HEK293 (cell line): Measurements from ENCODE around the gene MTARC2.

Experiments
- CTCF ChIA-PET: fragments of 350-600 bp; formaldehyde crosslinking; extraction: SDS; loops from one replicate; lab custom pipeline; 2021; ENCODE audit warnings: antibody characterized with exemption; lab: Yijun Ruan, JAX
- POLR2A ChIA-PET: fragments of 300-600 bp; formaldehyde crosslinking; extraction: SDS; loops from one replicate; lab custom pipeline; 2020; ENCODE audit warnings: antibody characterized with exemption, inconsistent platforms; lab: Yijun Ruan, JAX
- H3K27ac ChIP-seq: fragments of 200-500 bp; sonication (Bioruptor generic); 2 replicates; pipeline ENCODE4 v1.5.1; 2014; ENCODE audit warnings: low read depth, low read length, control low read depth, inconsistent platforms; ENCODE audit errors: extremely low read depth
- H3K36me3 ChIP-seq, 2 experiments: fragments of 200-500 bp in 1 of 2; sonication (Bioruptor generic) in 1 of 2; 1 replicate in 1 of 2; 2 replicates in 1 of 2; pipeline ENCODE4 v1.5.1; 2014 to 2017; ENCODE audit warnings: inconsistent platforms in 2 of 2, low read length in 2 of 2; ENCODE audit not compliant: control insufficient read depth in 2 of 2, insufficient read depth in 1 of 2
- H3K4me1 ChIP-seq: fragments of 200-500 bp; sonication (Bioruptor generic); 2 replicates; pipeline ENCODE4 v1.5.1; 2014; ENCODE audit warnings: mild to moderate bottlenecking, low read length, inconsistent platforms; ENCODE audit not compliant: control insufficient read depth, insufficient read depth
- H3K4me3 ChIP-seq: 2 replicates; pipeline ENCODE4 v1.5.1; 2011; ENCODE audit warnings: low read depth, mild to moderate bottlenecking, control low read depth, low read length, moderate library complexity
- H3K9me3 ChIP-seq: fragments of 200-500 bp; sonication (Bioruptor generic); 2 replicates; pipeline ENCODE4 v1.5.1; 2014; ENCODE audit warnings: low read depth, low read length, inconsistent platforms; ENCODE audit not compliant: control insufficient read depth, insufficient read depth
- KLF1 ChIP-seq: fragments of 450-650 bp; formaldehyde crosslinking; IDR thresholded peaks from 2 replicates; pipeline ENCODE4 v1.5.1; 2016; ENCODE audit warnings: missing biosample characterization, missing genetic modification characterization
- MYNN ChIP-seq: fragments of 450-650 bp; formaldehyde crosslinking; IDR thresholded peaks from 2 replicates; pipeline ENCODE4 v1.5.1; 2016; ENCODE audit warnings: missing biosample characterization, missing genetic modification characterization, borderline replicate concordance
- SCRT1 ChIP-seq: fragments of 450-650 bp; formaldehyde crosslinking; IDR thresholded peaks from 2 replicates; pipeline ENCODE4 v1.5.1; 2016; ENCODE audit warnings: missing biosample characterization, missing genetic modification characterization, borderline replicate concordance
- SP2 ChIP-seq: fragments of 450-650 bp; formaldehyde crosslinking; IDR thresholded peaks from 2 replicates; pipeline ENCODE4 v1.5.1; 2016; ENCODE audit warnings: missing biosample characterization, missing genetic modification characterization
- ZBTB48 ChIP-seq: fragments of 450-650 bp; formaldehyde crosslinking; IDR thresholded peaks from 2 replicates; pipeline ENCODE4 v1.5.1; 2016; ENCODE audit warnings: missing biosample characterization, missing genetic modification characterization
- ZIC2 ChIP-seq: fragments of 450-650 bp; formaldehyde crosslinking; IDR thresholded peaks from 2 replicates; pipeline ENCODE4 v1.5.1; 2016; ENCODE audit warnings: missing biosample characterization, missing genetic modification characterization
- ZNF423 ChIP-seq: fragments of 450-650 bp; formaldehyde crosslinking; IDR thresholded peaks from 2 replicates; pipeline ENCODE4 v1.5.1; 2016; ENCODE audit warnings: missing biosample characterization, missing genetic modification characterization
- TF ChIP-seq, protein P1 (sequence below): fragments of 450-650 bp; formaldehyde crosslinking; IDR thresholded peaks from 2 replicates; pipeline ENCODE4 v1.5.1; 2016; ENCODE audit warnings: missing biosample characterization, missing genetic modification characterization
- TF ChIP-seq, protein P2 (sequence below): fragments of 450-650 bp; formaldehyde crosslinking; IDR thresholded peaks from 2 replicates; pipeline ENCODE4 v1.5.1; 2016; ENCODE audit warnings: missing biosample characterization, missing genetic modification characterization
- TF ChIP-seq, protein P3 (sequence below): fragments of 450-650 bp; formaldehyde crosslinking; IDR thresholded peaks from 2 replicates; pipeline ENCODE4 v1.5.1; 2016; ENCODE audit warnings: missing biosample characterization, missing genetic modification characterization
- TF ChIP-seq, protein P4 (sequence below): fragments of 450-650 bp; formaldehyde crosslinking; IDR thresholded peaks from 2 replicates; pipeline ENCODE4 v1.5.1; 2016; ENCODE audit warnings: missing biosample characterization, missing genetic modification characterization, low read depth

MTARC2 gene

DNA sequence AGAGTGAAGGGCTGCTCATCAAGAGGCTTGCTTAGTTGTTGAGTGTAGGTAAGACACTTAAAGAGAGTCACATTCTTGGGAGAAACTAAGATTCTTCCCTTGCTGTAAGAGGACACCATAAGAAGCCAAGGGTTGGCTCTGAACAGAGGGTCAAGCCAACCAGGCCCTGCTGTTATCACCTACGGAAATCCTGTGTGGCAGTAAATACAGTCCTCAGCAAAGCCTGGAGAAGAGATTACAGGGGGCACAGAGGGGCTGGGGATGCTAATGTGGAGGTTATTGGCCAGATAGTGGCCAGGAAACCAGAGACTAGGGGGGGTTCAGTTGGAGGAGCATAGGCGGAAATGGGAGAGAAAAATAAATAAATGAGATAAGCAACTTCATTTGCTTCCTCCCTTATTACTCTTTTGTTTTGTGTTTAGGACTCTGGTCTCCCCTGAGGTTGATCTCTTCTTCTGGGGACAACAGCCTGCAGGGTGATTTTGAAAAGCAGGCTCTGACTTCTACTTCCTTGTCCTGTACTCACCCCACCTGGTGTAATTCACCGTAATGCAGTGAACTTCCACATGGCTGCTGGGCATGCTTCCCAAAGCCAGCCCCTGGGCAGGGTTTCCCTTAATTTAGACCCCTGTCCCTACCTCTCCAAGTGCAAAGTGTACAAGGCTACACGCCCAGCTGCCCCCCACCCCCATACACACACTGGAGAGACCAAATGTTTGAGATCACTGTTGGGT is 79.5 kb downstream of the MTARC2 start:
- H3K4me1 ChIP-seq: peaks cover 7% of the 10 kb centered on the region; the same call in 1 of the 2 replicates
- no peak for TF ChIP-seq KLF1
- no peak for TF ChIP-seq ZNF423 (tag by site-specific recombination)
- TF ChIP-seq, protein P1, sequence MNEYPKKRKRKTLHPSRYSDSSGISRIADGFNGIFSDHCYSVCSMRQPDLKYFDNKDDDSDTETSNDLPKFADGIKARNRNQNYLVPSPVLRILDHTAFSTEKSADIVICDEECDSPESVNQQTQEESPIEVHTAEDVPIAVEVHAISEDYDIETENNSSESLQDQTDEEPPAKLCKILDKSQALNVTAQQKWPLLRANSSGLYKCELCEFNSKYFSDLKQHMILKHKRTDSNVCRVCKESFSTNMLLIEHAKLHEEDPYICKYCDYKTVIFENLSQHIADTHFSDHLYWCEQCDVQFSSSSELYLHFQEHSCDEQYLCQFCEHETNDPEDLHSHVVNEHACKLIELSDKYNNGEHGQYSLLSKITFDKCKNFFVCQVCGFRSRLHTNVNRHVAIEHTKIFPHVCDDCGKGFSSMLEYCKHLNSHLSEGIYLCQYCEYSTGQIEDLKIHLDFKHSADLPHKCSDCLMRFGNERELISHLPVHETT (tag by site-specific recombination): no peak
- TF ChIP-seq, protein P2, sequence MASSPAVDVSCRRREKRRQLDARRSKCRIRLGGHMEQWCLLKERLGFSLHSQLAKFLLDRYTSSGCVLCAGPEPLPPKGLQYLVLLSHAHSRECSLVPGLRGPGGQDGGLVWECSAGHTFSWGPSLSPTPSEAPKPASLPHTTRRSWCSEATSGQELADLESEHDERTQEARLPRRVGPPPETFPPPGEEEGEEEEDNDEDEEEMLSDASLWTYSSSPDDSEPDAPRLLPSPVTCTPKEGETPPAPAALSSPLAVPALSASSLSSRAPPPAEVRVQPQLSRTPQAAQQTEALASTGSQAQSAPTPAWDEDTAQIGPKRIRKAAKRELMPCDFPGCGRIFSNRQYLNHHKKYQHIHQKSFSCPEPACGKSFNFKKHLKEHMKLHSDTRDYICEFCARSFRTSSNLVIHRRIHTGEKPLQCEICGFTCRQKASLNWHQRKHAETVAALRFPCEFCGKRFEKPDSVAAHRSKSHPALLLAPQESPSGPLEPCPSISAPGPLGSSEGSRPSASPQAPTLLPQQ (tag by site-specific recombination): no peak
- no peak for TF ChIP-seq MYNN (tag by site-specific recombination)
- TF ChIP-seq, all 188 proteins: peak for 0
- Histone ChIP-seq H3K9me3 (no peaks in the 10 kb centered on the region), H3K27ac (no peak overlapping the region), H3K36me3 (no peaks in the 10 kb centered on the region), H3K4me3 (no peak overlapping the region)
- ChIA-PET POLR2A (interaction anchor here (0.7 kb wide), 1 partner anchor 215 kb away, joined by 8 read pairs; no protein-coding TSS in a partner anchor), CTCF (no interaction called here)

DNA sequence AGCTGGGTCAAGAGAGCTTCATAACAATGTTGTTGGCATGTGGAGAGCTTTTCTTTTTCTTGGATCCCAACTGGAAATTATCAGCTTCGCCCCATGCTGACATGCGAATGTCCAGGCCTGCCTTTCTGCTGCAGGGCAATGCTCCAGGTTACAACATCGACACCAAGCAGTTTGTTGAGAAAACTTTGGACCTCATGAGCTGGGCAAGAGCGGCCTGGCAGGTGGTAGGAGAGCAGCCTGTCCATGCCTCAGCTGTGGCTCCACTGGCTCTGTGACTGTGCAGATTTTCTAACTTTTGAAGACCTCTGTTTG is 80.0 kb downstream of the MTARC2 start:
- H3K4me1 ChIP-seq: peaks cover 7% of the 10 kb centered on the region; the same call in 1 of the 2 replicates
- no peaks in the 10 kb centered on the region for H3K9me3 ChIP-seq
- TF ChIP-seq ZIC2 (tag by site-specific recombination) (peak; percentile 78), SP2 (tag by site-specific recombination) (no peak)
- CTCF ChIA-PET: interaction anchor here (1.1 kb wide), 1 partner anchor 14 kb away, joined by 3 read pairs; no protein-coding TSS in a partner anchor
- POLR2A ChIA-PET: interaction anchor here (0.7 kb wide), 1 partner anchor 216 kb away, joined by 8 read pairs; no protein-coding TSS in a partner anchor
- no peak overlapping the region for H3K27ac ChIP-seq
- no peaks in the 10 kb centered on the region for H3K36me3 ChIP-seq
- H3K4me3 ChIP-seq: no peak overlapping the region

DNA sequence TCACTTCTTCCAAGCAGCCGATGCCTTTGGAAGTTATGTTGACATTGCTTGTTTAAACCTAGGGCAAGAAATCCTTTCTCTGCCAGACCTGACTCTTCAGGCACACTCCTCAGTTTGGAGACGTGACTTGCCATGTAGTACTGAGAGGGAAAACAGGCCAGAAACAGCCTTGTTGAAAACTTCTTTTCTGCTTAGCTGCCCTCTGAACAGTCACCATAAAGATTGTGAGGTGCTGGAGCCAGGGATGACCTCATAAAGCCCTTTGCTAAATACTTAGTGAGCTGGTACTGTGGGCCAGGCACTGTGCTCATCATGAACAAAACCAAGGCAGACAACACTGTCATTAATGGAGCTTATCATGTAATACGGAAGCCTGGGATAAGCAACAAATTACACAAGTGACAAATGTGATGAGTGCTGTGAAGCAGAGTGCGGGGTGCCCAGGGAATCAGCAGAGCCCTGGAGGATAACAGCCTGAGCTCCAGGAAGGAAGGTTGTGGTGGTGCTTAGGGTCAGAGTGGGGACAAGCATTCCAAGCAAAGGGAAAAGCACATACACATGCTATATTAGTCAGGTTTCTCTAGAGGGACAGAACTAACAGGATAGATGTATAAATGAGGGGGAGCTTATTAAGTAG is 80.9 kb downstream of the MTARC2 start:
- POLR2A ChIA-PET: no interaction called here
- Histone ChIP-seq H3K36me3 (no peaks in the 10 kb centered on the region), H3K27ac (no peak overlapping the region), H3K4me3 (no peak overlapping the region), H3K4me1 (peaks cover 7% of the 10 kb centered on the region; the same call in 1 of the 2 replicates), H3K9me3 (no peaks in the 10 kb centered on the region)
- TF ChIP-seq, protein P3, sequence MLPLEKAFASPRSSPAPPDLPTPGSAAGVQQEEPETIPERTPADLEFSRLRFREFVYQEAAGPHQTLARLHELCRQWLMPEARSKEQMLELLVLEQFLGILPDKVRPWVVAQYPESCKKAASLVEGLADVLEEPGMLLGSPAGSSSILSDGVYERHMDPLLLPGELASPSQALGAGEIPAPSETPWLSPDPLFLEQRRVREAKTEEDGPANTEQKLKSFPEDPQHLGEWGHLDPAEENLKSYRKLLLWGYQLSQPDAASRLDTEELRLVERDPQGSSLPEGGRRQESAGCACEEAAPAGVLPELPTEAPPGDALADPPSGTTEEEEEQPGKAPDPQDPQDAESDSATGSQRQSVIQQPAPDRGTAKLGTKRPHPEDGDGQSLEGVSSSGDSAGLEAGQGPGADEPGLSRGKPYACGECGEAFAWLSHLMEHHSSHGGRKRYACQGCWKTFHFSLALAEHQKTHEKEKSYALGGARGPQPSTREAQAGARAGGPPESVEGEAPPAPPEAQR (tag by site-specific recombination): no peak
- no peak for TF ChIP-seq SCRT1 (tag by site-specific recombination)
- TF ChIP-seq, protein P4, sequence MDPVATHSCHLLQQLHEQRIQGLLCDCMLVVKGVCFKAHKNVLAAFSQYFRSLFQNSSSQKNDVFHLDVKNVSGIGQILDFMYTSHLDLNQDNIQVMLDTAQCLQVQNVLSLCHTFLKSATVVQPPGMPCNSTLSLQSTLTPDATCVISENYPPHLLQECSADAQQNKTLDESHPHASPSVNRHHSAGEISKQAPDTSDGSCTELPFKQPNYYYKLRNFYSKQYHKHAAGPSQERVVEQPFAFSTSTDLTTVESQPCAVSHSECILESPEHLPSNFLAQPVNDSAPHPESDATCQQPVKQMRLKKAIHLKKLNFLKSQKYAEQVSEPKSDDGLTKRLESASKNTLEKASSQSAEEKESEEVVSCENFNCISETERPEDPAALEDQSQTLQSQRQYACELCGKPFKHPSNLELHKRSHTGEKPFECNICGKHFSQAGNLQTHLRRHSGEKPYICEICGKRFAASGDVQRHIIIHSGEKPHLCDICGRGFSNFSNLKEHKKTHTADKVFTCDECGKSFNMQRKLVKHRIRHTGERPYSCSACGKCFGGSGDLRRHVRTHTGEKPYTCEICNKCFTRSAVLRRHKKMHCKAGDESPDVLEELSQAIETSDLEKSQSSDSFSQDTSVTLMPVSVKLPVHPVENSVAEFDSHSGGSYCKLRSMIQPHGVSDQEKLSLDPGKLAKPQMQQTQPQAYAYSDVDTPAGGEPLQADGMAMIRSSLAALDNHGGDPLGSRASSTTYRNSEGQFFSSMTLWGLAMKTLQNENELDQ: peak; percentile 70
- no peak for TF ChIP-seq ZBTB48
- CTCF ChIA-PET: interaction anchor here (0.8 to 1.1 kb wide), 2 partner anchors 15 to 25 kb away, joined by 3 read pairs; no protein-coding TSS in a partner anchor
